Non-pigmented ciliary epithelial cell (primary cell): ENCODE measurements around the gene SPRY4.
"Not testable (repeated sequence)": the region's sequence is repeated elsewhere in the genome, so short reads cannot be mapped to it uniquely, and the experiment has no call there.

Experiments
- DNase-seq: peaks from one replicate; pipeline ENCODE4 v3.0.0-alpha.2; 2010; ENCODE audit warnings: low read depth

Gene SPRY4

GRCh38 chr5:142315096-142315900 is 9.5 kb downstream of the SPRY4 start:
- DNase-seq: no peak

GRCh38 chr5:142314606-142315005 is 10.2 kb downstream of the SPRY4 start:
- no peak for DNase-seq

DNA sequence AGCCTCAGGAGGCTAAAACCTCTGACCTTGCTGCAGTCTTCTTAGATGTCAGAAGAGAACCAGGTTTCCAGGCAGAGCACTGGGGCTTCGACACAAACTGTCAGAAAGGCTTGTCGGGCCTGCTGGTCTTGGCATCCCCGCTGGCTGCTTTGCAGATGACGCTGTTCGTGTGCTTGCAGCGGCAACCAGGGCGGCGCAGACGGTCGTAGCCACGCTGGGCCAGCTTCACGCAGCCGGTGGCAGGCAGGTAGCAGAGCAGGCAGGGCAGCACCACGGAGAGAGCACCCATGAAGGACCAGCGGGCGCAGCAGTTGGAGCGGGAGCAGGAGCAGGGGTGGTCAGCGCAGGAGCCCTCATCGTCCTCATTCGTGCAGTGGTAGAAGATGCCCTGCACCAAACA is 10.7 kb downstream of the SPRY4 start:
- no peak for DNase-seq

GRCh38 chr5:142313682-142314081 is 11.1 kb downstream of the SPRY4 start:
- no peak for DNase-seq

DNA sequence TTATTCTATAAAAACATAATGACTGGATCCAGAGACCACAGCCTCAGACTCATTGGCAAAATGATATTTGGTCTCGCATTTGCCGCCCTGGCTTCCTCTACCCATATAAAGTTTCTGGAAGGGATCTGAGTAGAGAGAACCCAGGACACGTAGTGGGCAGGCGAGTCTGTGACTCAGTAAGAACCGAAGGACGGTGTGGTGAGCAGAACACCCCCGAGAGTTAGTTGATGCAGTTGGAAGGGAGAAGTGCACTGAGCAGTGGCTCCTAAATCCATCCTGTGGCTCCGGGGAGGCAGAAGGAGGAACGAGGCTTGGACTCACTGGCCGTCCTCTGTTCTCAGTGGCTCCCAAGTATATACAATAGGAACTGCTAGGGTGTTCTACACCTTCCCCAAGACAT is 11.5 kb downstream of the SPRY4 start:
- no peak for DNase-seq

DNA sequence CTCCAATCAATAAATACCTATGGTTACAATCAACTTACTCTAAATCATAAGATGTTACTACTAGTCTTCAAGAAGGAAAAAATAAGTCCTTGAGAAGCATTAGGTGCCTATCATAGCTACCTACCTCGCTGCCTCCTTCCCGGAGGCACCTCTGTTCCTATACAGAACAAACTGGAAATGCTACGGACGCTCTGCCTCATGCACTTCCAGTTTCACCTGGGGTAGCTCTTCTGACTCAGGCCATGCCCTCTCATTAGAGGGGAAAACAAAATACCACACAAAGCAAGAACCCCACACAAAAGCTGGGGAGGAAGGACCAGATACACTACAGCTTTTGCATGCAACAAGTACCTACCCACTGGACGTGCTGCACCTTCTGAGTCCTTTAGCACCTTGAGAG is 12.4 kb downstream of the SPRY4 start:
- no peak for DNase-seq

GRCh38 chr5:142311725-142312124 is 13.1 kb downstream of the SPRY4 start:
- DNase-seq: no peak

DNA sequence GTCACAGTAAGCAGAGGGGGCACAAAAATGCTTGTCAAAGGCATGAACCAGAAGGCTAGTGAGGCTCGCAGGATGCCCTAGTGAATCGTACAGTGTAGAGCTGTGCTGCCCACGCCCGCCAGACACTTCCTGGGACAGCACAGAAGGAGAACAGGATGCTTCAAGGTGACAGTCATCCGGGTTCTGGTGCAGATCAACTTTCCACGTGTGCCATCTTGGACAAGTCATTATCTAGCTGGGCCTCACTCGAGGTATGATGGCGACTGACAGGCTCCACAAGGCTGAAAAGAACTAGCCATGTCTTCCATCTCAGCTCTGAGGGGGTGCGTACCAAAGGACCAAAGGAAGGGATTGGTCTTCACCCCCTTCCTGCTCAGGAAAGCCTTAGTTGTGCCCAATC is 14.0 kb downstream of the SPRY4 start:
- no peak for DNase-seq

GRCh38 chr5:142309747-142310318 is 15.0 kb downstream of the SPRY4 start:
- DNase-seq: no peak

DNA sequence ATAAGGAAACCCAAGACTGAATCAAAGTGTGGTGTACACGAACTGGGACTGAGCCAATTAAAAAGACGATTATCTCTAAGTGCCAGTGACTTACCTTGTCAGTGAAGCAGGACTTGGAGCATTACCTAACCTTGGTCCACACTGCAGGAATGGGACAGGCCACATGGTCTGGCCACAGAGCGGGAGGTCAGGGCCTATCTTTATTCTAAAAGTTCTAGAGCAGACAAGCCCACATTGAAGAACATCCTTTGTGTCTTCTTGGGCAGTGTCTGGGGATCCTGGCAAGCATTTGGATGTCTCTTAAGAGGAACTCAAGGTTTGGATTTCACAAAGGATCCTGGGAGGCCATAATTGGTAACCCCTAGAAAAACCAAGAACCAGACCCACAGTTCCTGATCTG is 16.5 kb downstream of the SPRY4 start:
- no peak for DNase-seq

GRCh38 chr5:142307146-142307890 is 17.5 kb downstream of the SPRY4 start:
- DNase-seq: no peak

DNA sequence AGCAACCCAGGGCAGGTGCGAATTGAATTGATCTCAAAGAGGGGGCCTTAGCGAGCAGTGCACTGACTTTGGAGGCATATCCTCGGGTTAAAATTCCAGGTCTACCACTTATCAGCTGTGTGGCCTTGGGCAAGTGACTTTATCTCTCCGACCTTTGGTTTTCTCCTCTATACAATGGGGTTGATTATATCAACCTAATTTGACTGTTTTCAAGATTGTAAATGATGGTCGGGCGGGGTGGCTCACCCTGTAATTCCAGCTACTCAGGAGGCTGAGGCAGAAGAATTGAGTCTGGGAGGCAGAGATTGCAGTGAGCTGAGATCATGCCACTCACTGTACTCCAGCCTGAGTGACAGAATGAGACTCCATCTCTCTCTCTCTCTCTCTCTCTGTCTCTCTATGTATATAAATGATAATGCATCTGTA is 18.7 kb downstream of the SPRY4 start:
- no peak for DNase-seq

DNA sequence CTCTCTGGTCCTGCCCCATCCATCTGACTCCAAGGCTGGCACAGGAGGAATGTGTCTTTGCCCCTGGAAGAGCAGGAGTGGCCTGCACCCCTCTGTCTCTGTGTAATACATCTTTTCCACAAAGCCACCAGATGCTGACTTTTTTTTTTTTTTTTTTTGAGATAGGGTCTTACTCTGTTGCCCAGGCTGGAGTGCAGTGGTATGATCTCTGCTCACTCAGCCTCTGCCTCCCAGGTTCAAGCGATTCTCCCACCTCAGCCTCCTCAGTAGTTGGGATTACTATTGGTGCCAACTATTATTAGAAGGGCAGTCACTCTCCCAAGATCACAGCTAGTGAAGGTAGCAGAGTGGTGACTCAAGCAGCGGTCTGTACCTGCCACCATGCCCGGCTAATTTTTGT is 19.6 kb downstream of the SPRY4 start:
- no peak for DNase-seq

DNA sequence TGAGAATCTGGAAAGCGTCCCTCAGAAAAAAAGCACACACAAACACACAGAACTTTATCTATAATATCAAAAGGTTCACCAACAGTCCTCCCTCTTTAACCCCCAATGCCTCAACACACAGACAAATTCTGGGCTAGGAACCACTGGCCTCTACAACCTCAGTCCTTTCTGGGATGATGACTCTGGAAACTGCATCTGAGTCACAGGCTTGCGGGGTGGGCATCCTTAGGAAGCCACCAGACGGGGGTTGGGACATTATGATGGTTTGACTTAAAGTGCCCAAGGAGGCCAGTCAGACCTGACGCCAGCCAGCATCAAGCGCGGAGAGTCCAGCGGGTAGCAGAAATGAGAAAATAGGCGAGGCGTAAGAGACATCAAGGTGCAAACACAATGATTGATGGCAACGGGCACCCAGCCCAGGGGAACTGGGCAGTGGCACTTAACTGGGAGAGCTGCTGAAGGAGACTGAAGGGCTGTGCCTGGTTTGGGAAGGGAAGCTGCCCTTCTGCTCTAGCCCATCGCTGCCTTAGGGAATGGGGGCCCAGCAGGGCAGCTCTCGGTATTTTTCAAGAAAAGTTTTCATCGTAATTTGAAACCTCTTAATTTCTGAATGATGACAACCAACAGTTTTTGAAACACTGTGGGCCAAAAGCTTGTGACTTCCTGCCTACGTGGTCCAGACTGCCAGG is 20.7 kb downstream of the SPRY4 start:
- no peak for DNase-seq

DNA sequence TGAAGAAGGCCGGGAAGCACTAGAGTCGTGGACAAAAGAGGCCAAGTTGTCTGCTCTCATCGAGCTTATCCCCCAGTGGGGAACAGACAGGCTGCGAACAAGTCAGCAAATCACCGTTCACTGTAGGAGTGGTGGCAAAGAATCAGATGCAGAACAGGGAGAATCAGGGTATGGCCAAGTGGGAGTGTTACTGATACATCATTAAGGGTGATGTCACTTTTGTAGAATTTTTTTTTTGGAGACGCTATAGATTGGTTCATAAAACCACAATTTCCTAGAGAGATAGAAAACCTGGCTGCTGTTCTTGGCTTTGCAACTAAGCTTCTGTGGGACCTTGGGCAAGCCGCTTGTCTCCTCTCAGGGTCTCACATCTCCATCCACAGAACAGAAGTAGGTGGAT is 21.3 kb downstream of the SPRY4 start:
- no peak for DNase-seq

GRCh38 chr5:142301540-142301939 is 23.3 kb downstream of the SPRY4 start:
- DNase-seq: no peak

DNA sequence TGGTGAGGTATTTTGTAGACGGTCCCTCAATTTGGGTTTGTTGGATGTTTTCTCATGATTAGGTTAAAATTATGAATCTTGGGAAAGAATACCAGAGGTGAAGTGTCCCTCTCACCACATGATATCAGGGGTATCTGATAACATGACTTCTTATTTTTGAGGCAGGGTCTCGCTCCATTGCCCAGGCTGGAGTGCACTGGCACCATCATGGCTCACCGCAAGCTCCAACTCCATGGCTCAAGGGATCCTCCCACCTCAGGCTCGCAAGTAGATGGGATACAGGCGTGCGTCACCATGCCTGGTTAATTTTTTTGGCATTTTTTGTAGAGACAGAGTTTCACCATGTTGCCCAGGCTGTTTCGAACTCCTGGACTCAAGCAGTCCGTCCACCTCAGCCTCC is 24.1 kb downstream of the SPRY4 start:
- no peak for DNase-seq

DNA sequence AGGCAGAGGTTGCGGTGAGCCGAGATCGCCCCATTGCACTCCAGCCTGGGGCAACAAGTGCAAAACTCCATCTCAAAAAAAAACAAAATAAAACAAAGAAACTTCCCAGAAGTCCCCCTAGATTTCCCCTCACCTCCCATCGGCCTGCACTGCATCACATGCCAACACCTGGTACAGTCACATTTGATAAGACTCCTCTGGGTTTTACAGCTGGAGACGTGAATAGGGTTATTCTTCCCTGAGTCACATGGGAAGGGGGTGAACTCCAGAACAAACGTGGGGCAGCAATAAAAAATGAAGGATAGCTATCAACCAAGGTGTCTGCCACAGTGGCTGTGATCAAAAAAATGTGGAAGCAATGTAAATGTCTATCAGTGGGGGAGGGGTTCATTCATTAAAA is 26.0 kb downstream of the SPRY4 start:
- no peak for DNase-seq

GRCh38 chr5:142297786-142298185 is 27.0 kb downstream of the SPRY4 start:
- DNase-seq: not testable (repeated sequence)

DNA sequence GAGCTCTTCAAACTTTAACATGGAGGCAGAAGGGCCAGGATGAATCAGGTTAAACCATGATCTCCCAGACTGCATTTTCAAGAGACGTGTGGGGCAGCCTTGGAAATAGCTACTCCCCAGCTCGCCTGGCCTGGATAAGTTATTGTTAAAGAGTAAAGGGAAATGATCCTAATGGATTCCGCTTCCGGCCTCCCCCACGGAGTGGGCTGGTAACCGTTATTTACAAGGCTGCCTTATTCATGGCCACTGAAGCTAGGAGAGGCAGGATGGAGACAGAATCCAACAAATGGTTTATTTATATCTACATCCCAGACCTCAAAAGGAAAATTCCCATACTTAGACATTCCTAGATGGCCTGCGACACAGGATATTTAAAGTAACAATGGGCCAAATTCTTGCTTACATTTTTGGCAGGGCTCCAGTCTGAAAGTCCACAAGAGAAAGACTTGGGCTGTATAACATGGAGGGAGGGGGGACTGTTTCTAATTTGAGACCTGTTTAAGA is 27.9 kb downstream of the SPRY4 start:
- DNase-seq: peak; percentile 74

DNA sequence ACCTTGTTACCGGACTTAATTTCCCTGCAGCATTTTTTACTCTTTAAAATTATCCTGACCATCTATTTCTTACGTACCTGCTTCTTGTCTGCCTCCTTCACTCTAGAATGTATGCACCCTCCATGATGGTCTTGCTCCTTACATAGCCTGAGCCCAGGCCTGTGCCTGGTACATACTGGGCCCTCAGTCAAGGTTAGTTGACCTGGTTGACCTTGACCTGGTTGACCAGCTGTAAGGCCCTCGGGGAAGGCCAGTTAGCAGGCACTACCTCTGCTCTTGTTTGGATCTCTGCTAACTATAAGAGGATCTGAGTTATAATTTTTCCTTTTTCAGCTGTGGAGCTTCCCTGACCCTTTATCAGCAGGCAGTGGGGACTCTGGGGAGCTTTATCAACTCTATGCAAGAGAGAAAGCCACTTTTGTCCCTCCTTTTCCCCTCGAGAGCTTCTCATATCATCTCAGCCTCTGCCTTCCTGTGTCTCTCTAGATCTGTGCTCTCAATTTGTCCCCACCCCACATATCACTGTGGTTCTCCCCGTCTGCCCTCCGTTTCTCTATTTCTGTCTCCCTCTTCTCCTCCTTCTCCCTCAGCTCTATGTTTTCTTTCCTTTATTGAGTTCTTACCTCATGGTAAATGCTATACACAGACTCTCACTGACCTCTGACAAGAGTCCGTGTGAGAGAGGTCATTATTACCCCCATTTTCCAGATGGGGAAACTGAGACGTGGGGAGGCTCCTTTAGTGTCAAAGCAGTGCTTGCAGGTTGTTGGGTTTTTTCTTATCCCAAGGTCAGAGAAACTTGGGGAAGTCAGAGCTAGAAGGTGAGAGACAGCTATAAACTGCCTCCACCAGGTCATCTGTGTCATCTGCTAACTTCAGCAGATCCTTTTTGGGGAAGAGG is 28.6 kb downstream of the SPRY4 start:
- DNase-seq: no peak
